HepG2 (cell line): ENCODE data around the gene NGEF. TPM values are rescaled to one million over a fixed set of nuclear protein-coding genes. Genes with fewer than 3 reads are reported as not detected.

ENCODE experiments used
- AGO2 ChIP-seq: fragments of 200-400 bp; formaldehyde crosslinking; optimal IDR thresholded peaks from 2 replicates; pipeline ENCODE3; 2017; ENCODE audit warnings: mild to moderate bottlenecking, low read depth, low read length, moderate library complexity
- ARNT2 ChIP-seq: sonication (generic); formaldehyde crosslinking; IDR thresholded peaks from 2 replicates; pipeline ENCODE4 v1.8.0; 2022; ENCODE audit warnings: mild to moderate bottlenecking, low read depth, missing genetic modification reagents, moderate library complexity
- ERF ChIP-seq: IDR thresholded peaks from 2 replicates; pipeline ENCODE4 v1.6.1; 2018; ENCODE audit warnings: missing biosample characterization, missing genetic modification reagents
- GABPB1 ChIP-seq: IDR thresholded peaks from 2 replicates; pipeline ENCODE4 v1.6.1; 2016; ENCODE audit warnings: mild to moderate bottlenecking, missing genetic modification reagents, moderate library complexity, missing compliant biosample characterization
- HOXA7 ChIP-seq: sonication (generic); formaldehyde crosslinking; IDR thresholded peaks from 2 replicates; pipeline ENCODE4 v1.8.1; 2022; ENCODE audit warnings: mild to moderate bottlenecking, missing genetic modification reagents, moderate library complexity
- NPAS2 ChIP-seq: sonication (generic); formaldehyde crosslinking; IDR thresholded peaks from 2 replicates; pipeline ENCODE4 v1.8.0; 2022; ENCODE audit warnings: mild to moderate bottlenecking, missing genetic modification reagents, borderline replicate concordance
- PAF1 ChIP-seq: IDR thresholded peaks from 2 replicates; pipeline ENCODE4 v1.6.1; 2016; ENCODE audit warnings: missing genetic modification reagents, missing compliant biosample characterization
- PLRG1 ChIP-seq: fragments of 450-650 bp; conservative IDR thresholded peaks from 2 replicates; pipeline ENCODE4 v1.6.1; 2016
- SMC3 ChIP-seq: IDR thresholded peaks from 2 replicates; pipeline ENCODE4 v1.6.1; 2011; ENCODE audit warnings: low read length, improper control_type of control experiment
- SMYD3 ChIP-seq: sonication (generic); formaldehyde crosslinking; IDR thresholded peaks from 2 replicates; pipeline ENCODE4 v1.8.1; 2023; ENCODE audit warnings: mild to moderate bottlenecking, missing genetic modification reagents
- ZNF251 ChIP-seq: sonication (generic); formaldehyde crosslinking; IDR thresholded peaks from 2 replicates; pipeline ENCODE4 v1.9.0; 2021; ENCODE audit warnings: mild to moderate bottlenecking, missing genetic modification reagents
- ZNF30 ChIP-seq: sonication (generic); formaldehyde crosslinking; IDR thresholded peaks from 2 replicates; pipeline ENCODE4 v1.5.0; 2020; ENCODE audit warnings: mild to moderate bottlenecking, missing genetic modification reagents
- polyA plus RNA-seq, 8 experiments: library from polyadenylated mRNA; depleted of rRNA in 3 of 8; stranded (reverse) in 7 of 8; unstranded in 1 of 8; fragments of >200 nt; fragmentation: Illumina TruSeq in 4 of 8; extraction: Trizol in 4 of 8; gene quantifications; 2 replicates each; pipeline versions ENCODE4 v1.2.1 to v1.2.3, GENCODE V29; 2011 to 2016; ENCODE audit warnings: low read depth in 4 of 8, missing spikeins in 1 of 8, mixed read lengths in 1 of 8; ENCODE audit not compliant: insufficient read depth in 1 of 8
- total RNA-seq, 5 experiments: library from RNA; depleted of rRNA; stranded (reverse); fragments of >200 nt; fragmentation: Illumina TruSeq; extraction: Trizol; gene quantifications; 2 replicates each; pipeline ENCODE4 v1.2.3, GENCODE V29; 2016; ENCODE audit warnings: low read depth in 1 of 5
- TF ChIP-seq, protein P1 (sequence below): sonication (generic); formaldehyde crosslinking; IDR thresholded peaks from 2 replicates; pipeline ENCODE4 v1.5.0; 2020; ENCODE audit warnings: mild to moderate bottlenecking, missing genetic modification reagents, moderate library complexity
- TF ChIP-seq, protein P2 (sequence below): IDR thresholded peaks from 2 replicates; pipeline ENCODE4 v1.6.1; 2016; ENCODE audit warnings: low read depth, control low read depth
- TF ChIP-seq, protein P3 (sequence below), 2 experiments: fragments of 450-650 bp in 1 of 2; sonication (generic) in 1 of 2; formaldehyde crosslinking; IDR thresholded peaks; 2 replicates each; pipeline versions ENCODE4 v1.5.0 to v1.8.0; 2020 to 2022; ENCODE audit warnings: mild to moderate bottlenecking in 1 of 2, missing genetic modification reagents in 1 of 2

NGEF gene
- total and polyA plus RNA-seq, 2 of the 13 experiments (the other 11 are each of a cell fraction or from before 2014, with no cell fraction given) = 14.4 to 36.9 TPM

GRCh38 chr2:232887171-232887850, 125.7 kb downstream of the NGEF start (continued):
- TF ChIP-seq ZNF251 (CRISPR knock-in tag) = no peak
- TF ChIP-seq PLRG1 = no peak
- TF ChIP-seq, protein P1, sequence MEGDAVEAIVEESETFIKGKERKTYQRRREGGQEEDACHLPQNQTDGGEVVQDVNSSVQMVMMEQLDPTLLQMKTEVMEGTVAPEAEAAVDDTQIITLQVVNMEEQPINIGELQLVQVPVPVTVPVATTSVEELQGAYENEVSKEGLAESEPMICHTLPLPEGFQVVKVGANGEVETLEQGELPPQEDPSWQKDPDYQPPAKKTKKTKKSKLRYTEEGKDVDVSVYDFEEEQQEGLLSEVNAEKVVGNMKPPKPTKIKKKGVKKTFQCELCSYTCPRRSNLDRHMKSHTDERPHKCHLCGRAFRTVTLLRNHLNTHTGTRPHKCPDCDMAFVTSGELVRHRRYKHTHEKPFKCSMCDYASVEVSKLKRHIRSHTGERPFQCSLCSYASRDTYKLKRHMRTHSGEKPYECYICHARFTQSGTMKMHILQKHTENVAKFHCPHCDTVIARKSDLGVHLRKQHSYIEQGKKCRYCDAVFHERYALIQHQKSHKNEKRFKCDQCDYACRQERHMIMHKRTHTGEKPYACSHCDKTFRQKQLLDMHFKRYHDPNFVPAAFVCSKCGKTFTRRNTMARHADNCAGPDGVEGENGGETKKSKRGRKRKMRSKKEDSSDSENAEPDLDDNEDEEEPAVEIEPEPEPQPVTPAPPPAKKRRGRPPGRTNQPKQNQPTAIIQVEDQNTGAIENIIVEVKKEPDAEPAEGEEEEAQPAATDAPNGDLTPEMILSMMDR (CRISPR knock-in tag) = peak; percentile 54
- peak; percentile 8; the same call in 1 of the 2 replicates for TF ChIP-seq SMC3
- no peak for TF ChIP-seq GABPB1 (CRISPR knock-in tag)
- peak; percentile 32 for TF ChIP-seq AGO2
- no peak for TF ChIP-seq ERF (CRISPR knock-in tag)
- no peak for TF ChIP-seq ZNF30 (CRISPR knock-in tag)
- no peak for TF ChIP-seq ARNT2
- TF ChIP-seq, protein P2, sequence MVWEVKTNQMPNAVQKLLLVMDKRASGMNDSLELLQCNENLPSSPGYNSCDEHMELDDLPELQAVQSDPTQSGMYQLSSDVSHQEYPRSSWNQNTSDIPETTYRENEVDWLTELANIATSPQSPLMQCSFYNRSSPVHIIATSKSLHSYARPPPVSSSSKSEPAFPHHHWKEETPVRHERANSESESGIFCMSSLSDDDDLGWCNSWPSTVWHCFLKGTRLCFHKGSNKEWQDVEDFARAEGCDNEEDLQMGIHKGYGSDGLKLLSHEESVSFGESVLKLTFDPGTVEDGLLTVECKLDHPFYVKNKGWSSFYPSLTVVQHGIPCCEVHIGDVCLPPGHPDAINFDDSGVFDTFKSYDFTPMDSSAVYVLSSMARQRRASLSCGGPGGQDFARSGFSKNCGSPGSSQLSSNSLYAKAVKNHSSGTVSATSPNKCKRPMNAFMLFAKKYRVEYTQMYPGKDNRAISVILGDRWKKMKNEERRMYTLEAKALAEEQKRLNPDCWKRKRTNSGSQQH (CRISPR knock-in tag) = no peak
- TF ChIP-seq SMYD3 (CRISPR knock-in tag) = no peak
- TF ChIP-seq, protein P3, sequence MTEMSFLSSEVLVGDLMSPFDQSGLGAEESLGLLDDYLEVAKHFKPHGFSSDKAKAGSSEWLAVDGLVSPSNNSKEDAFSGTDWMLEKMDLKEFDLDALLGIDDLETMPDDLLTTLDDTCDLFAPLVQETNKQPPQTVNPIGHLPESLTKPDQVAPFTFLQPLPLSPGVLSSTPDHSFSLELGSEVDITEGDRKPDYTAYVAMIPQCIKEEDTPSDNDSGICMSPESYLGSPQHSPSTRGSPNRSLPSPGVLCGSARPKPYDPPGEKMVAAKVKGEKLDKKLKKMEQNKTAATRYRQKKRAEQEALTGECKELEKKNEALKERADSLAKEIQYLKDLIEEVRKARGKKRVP (CRISPR knock-in tag; IDR thresholded peaks at IDR 0.05) = no peak
- TF ChIP-seq NPAS2 (CRISPR knock-in tag) = no peak
- TF ChIP-seq PAF1 (CRISPR knock-in tag) = no peak
- no peak for TF ChIP-seq HOXA7 (CRISPR knock-in tag)
